Fibroblast of skin of scalp (primary cell): ENCODE data around the gene PPP1R9A.

ENCODE experiments used
- DNase-seq: peaks from one replicate; pipeline ENCODE4 v3.0.0-alpha.2; 2013

Gene PPP1R9A

DNA sequence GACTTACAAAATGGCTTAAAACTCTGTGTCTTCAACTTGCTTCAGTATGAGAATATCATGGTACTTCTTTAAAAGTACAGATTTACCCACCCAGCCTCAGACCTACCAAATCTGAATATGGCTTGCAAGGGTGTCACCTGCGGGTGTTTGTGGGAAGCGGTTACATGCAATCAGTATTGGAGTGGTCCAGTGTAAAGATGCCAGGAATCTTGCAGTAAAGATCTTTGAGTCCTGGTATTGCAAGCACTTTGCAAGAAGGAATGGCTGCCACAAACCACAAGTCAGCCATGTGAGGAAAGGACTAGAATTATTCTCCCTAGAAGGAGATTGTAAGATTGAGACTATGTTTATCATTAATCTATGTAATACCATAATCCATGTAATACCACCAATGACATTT, 301.9 kb downstream of the PPP1R9A start:
- peak; percentile 47 for DNase-seq

DNA sequence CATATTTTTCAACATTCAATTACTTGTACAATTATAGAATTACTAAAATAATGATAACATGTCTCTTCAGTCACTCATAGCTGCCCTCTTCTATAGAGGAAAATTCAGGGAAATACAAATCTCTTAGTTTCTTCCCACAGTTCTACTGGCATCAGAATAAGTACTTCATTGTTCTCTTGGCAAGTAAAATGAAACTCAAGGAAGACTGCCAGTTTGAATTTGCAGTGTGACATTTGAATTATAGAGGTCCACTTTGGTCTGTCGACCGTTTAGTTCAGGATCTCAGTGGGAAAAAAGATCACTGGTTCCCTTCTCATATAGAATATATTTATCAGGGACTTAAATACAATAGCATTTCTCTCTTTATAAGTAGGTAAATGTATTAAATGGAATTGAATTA, 302.4 kb downstream of the PPP1R9A start:
- no peak for DNase-seq

- DNase-seq, result peak; percentile 27
Observed at GRCh38 chr7:95213148-95213547, 305.8 kb downstream of the PPP1R9A start.

DNA sequence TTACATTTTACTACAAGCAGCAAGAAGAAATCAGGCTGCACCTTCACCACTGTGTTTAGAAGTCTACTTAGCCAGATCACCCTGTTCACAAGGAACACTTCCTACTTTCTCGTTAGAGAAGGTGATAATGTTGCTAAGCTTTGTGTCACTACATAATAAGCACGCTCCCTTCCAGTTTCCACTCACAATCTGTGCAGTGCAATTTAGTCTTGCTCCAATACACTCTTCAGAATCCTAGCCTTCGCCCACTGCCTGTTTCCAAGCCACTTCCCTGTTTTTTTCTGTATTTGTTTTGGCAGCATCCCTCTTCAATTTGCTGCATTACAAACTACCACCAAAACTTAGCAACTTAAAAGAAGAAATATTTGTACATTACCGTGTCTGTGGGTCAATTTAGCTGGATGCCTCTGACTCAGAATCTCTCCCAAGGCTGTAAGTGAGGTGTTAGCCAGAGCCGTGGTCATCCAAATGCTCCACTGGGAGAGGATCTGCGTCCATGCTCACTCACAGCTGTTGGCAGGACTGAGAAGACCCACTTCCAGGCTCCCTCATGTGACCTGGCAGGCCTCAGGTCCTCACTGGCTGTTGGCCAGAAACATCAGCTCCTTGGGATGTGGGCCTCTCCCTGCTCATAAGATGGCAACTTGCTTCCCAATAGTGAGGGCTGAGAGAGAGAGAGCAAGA, 306.6 kb downstream of the PPP1R9A start:
- peak; percentile 87 for DNase-seq

GRCh38 chr7:95219721-95220120, 312.3 kb downstream of the PPP1R9A start:
- DNase-seq, result no peak

DNA sequence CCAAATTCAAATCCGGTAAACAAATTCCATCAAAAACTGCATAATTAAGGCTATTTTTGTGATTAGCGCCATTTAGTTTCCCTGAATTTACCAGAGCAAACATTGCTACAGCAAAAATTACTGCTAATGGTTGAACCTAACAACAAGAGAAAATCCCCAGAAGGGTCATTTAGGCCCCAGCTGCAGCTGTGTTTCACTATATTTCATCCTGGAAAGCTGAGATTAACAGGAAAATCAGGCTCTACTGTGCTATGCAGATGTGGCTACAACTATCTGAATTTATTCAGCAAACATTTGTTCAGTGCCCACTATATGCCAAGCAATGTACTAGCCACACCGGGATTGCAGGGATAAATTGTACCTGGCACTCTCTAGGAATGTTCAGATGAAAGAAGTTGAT, 312.9 kb downstream of the PPP1R9A start:
- no peak for DNase-seq

- DNase-seq, result no peak
Observed at GRCh38 chr7:95225301-95225700, 317.9 kb downstream of the PPP1R9A start.

DNA sequence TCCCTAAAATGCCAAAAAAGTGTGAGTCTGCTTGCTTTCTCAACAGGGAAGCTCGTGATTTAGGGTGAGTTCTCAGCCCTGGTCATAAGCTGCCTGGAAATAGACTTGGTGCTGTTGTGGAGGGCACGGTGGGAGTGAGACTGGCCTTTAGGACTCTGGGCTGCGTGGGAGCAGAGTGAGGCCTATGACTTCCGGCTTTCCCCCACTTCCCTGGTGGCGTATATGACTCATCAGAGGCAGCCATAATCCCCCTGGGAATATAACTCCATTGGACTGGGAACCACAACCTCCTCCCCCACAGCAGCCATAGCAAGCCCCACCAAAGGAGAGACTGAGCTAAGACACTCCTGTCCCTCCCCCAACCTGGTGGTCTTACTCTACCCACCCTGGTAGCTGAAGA, 321.9 kb downstream of the PPP1R9A start:
- peak; percentile 27 for DNase-seq

DNA sequence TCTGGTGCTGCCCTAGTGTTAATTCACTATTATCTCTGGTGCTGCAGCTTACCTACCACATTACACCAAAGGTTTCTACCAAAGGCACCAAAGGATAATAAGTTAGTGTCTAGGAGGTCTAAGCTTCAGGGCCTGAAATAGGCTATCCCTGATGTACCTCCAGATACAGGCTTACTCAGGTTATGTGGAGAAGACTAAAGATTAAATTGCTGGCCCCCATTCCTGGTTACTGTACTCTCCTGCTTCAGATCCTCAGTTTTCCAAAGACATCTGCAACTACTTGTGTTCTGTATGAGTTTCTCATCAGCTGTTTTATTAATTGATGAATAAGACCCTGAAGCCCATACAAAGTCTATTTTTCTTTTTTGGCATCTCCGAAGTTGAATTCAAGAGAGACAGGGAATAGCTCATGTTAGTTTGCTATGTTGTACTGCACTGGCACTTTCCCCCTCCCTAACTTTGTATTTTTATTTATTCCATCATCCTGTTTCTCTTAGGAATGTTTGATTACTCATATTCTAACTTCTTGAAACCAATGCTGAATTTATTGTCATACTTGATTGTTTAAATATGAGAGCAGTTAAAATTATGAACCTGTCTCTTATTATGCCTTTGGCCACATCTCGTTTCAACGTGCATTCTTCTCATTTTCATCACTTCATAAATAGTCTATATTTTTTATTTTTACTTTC, 331.0 kb downstream of the PPP1R9A start:
- DNase-seq, result no peak

- no peak for DNase-seq
Observed at GRCh38 chr7:95240921-95241320, 333.5 kb downstream of the PPP1R9A start.

DNA sequence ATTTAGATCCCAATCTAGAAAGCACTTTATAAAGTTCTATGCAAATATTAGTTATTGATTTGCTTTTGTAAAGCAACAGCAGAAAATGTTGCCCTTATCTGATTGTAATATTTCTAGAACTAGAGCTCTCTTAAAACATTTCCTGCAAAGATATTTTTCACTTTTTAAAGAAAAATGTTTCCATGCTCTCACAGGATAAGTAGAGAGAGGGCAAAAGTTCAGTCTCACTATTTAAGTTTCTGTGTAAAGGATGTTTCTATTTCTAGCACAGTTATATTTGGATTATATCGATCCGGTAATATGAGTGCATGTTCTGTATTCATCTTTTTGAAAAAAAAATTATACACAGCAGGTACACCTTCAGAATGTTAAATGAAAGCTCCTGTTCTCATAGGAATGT, 334.9 kb downstream of the PPP1R9A start:
- DNase-seq, result no peak

GRCh38 chr7:95244616-95245015, 337.2 kb downstream of the PPP1R9A start:
- no peak for DNase-seq

- DNase-seq, result no peak
Observed at GRCh38 chr7:95245828-95246500, 338.6 kb downstream of the PPP1R9A start.

DNA sequence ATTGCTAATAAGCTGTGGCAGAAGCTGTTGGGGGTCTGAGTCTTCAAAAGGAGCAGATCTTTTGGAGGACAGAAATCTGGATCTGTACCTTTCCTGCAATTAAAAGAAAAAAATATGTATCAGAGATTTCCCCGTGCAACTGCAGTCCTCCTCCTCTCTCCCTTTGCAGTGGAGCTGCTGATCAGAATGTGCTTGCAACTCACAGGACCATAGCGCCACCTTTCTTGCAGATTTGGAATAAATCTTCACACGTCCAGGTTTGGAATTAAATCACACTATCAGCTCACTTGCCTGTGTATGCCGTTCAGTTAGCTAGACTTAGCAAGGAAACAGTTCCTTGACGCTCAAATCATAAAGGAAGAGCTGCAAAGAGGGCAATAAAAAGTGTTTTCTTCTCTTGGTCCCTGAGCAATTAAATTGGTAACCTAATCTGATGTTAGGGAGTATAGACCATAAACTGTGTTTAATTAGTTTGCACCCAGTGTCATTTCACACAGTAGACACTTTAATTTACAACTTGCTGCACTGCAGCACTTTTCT, 339.5 kb downstream of the PPP1R9A start:
- DNase-seq, result peak; percentile 79

DNA sequence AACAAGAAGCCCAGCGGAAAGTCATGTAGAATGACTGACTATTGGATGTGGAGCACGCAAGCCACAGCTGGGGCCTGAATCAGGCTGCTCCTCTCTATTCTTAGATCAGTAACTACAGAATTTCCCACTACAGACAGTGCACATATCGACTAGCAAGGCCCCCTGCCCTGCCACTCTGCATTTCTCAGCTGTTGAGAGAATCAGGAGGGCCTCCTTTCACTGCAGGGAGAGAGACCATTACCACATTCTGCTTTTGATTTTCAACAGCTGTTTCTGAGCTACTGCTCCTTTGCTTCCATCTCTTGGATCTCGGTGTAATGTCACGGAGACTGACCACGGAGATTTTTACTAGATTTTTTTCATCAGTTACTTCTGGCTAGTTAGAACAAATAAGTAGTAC, 343.2 kb downstream of the PPP1R9A start:
- no peak for DNase-seq

DNA sequence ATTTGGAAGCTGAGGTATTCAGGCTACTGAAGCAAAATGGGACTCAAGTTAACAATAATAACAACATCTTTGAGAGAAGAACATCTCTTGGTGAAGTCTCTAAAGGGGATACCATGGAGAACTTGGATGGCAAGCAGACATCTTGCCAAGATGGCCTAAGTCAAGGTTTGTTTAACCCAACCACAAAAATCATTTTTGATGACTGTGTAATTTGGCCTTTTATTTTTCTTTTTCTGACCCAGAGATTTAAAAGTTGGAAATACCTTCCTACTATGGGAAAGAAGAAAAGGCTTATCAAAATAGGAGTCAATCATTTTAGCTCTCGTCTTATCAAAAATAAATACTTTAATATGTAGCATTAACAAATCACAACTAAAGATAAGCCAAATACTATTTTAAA, 344.6 kb downstream of the PPP1R9A start:
- DNase-seq, result no peak

DNA sequence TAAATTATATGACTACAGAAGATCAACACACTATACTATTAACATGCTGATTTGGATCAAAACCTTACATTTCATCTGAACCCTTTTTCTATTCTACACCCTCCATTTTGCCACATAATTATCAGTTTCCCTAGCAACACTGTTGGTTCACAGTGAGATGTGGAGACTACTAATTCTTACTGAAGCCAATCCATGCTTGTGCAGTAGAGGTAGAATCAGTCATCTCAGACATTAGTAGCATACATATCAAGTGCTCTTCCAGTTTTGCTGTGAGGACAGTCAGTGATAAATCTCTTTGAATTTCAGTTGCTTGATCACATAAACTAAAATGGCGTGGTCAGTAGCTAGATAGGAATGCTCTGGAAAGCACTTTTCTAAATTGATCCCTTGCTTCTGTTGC, 346.6 kb downstream of the PPP1R9A start:
- no peak for DNase-seq

GRCh38 chr7:95255691-95256090, 348.3 kb downstream of the PPP1R9A start:
- no peak for DNase-seq

GRCh38 chr7:95261895-95262415, 354.6 kb downstream of the PPP1R9A start:
- DNase-seq, result no peak

DNA sequence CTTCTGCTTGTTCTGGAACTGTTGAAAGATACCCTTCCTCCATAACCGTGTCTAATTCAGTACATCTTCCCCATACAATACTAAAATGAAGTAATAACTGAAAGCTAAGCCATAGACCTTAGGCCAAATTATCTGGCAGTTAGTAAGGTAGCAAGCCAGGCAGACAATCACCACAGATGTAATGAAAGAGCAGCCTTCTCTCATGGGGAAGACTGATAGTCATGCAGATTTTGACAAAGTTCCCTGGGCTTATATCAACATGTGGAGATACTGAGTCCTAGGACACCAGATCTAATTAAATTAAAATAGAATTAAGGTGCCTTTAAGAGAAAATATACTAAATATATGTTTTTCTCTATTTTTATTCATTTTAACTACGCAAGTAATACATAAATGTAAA, 355.5 kb downstream of the PPP1R9A start:
- DNase-seq, result no peak

DNA sequence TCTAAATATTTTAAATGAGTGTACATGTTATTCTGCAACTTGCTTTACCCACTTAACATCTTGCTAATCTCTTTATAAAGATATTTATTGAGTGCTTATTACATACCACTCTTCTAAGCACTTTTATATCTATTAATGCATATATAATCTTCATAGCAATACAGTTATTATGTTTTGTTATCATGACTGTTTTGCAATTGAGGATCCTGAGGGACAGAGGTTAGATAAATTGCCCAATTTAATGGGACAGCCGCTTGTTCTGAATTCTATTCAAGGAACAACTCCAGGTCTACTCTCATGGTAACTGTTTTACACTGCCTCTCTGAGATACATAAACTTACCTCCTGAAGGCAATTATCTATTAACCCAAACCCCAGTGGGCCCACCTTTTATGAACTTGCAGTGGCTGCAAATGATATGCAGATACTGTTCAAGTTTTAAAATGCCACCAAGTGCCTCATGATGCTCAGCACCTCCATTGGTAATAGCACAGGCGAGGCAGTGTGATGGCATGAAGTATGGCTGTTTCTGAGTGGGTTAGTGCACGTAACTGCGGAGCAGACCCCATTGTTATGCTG, 356.5 kb downstream of the PPP1R9A start:
- no peak for DNase-seq

DNA sequence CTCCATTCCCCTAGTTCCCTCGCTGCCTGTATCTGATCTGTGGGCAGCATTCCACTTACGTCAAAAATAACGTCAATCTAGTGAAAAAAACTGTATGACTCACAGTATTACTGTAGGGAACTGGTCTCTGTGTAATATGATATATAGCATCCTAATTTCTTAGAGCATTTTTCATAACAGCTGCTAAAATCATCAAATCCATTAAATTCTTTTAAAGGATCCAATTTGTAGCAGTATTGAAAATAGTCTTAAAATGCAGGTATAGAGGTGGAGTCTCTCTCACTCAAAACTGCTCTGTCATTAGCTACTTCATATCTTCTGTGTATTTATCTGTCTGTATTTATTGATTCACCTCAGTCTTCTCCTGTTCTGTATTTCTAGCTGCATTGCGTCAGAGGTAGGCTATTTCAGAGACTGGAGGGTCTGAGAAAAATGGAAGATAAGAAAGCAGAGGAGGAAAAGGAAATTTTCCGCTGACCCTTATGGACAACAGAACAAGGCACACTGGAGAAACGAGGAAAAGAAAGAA, 357.0 kb downstream of the PPP1R9A start:
- DNase-seq, result peak; percentile 54

GRCh38 chr7:95265634-95266033, 358.2 kb downstream of the PPP1R9A start:
- DNase-seq, result no peak
